ENCODE measurements around the gene NPB.
A peak's percentile ranks its signal among the peaks of the same experiment; 100 is the strongest.

Gene NPB

DNA sequence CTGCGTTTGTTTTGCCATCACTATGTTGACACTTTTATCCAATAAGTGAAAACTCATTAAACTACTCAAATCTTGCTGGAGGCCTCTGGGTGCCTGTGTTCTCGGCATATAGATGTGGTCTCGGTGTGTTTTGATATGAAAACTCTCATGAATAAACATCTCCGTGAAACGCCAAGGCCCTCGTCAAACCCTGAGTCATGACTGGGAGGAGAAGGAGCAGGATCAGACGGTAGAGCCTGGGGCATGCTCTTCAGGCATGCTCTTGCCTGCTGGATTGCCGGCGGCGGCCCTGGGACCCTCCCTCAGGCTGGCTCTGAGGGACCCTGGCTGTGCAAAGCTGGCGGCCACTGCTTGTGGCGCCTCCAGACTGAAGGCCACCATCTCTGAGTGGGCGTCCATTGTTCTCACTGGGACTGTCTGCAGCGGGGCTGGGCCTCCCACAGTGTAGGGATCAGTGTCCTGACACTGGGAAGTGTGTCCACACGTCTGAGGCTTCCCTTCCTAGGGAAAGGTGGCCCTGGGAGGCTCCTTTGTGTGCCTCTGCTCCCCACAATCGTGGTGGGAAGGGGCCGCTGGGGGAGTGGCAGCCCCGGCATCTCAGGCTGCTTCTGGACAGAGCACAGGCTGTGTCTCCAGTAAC is 1.7 kb upstream of the NPB start:
- DNase-seq = no peak

DNA sequence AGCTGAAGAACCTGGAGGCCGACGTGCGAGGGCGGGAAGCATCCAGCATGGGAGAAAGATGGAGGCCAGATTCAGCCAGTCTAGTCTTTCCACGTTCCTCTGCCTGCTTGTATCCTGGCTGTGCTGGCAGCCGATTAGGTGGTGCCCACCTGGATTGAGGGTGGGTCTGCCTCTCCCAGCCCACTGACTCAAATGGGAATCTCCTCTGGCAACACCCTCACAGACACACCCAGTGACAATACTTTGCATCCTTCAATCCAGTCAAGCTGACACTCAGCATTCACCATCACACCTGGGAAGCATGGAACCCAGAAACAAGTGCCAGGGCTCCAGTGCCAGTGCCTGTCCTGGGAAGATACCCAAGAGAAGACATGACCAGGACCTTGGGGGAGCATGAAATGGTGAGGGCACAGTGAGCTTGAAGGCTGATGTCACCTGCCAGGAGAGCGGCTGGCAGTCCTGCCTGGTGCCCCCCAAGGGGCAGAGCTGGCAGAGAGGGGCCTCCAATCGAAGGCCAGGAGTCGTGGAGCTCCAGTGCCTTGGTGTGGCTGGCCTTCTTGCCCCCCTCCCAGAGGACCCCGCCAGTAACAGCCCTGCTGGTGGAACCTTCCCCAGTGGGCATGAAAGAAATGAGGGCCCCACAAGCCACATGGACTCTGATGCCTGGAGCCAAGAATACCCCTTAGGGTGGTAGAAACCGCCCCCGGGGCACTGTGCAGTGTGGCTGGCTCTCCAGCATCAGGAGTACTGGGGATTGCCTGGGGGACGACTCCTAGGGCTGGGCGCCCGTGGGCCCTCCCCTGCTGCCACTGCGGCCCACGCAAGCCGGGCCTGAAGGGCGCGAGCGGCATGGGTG is 643 bp upstream of the NPB start:
- DNase-seq = no peak

DNA sequence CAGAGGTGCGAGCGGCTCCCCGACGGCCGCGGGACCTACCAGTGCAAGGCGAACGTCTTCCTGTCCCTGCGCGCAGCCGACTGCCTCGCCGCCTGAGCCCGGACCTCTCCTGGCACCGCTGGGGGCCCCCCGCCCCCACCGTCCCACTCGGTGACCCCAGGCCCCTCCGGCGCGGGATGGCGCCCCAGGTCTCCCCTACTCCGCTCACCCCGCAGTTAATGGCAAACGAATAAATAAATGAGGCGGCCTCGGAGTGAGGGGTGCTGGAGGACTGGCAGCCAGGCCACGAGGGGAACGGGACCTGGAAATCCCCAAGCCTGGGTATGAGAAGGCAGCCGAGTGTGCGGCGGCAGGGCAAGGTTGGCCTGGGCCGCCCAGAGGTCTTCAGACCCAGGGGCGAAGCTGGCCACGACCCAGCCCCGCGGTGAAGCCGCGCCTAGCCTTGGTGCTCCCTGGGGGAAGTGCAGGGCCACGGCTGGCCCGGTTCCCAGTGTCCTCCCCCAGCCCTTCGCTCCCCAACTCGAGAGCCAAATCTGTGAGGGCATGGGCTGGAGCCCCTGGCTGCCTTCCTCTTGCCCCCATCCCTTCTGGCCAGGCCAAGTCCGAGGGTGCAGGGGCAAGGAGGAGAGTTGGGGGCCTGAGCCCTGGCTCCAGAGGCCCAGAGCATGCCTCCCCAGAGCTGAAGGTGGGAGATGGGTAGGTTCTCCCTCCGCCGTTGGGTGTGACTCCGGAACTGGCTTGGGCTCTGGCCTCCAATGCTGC is 796 bp downstream of the NPB start:
- DNase-seq = no peak

- DNase-seq = no peak
Measured at GRCh38 chr17:81903415-81903831, 1.4 kb downstream of the NPB start.

DNA sequence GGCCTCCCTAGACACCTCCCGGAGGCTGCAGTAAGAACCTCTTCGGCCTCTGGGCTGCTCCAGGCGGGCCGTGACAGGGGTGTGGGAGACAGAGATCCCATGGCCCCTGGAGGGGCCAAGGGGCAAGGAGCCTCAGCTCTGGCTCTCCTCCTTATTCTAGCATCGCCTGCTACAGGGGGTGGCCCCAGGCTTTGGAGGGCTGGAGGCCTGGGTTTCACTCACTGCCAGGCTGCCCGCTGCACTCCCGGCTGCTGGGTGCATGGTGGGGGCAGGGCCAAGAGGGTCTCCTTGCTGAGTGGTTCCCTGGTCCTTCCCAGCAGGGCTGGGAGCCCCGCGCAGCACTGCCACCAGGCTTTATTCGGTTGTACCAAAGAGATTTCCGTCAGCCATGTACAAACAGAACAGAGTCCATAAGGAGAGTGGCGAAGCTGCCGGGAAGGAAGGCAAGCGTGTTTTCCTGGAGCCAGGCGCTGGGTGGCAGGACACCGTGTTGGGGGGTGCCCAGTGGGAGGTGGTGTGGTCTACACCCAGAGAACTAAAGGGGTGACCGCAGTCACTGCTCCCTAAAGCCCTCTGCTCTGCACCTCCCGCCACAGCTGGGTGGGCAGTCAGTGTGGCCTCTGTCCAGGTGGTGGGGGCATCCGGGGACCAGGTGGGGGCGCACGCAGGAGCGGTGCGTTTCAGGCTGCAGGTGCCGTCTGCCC is 2.0 kb downstream of the NPB start:
- no peak for DNase-seq

- no peak for DNase-seq
Measured at GRCh38 chr17:81904600-81905423, 2.8 kb downstream of the NPB start.

DNA sequence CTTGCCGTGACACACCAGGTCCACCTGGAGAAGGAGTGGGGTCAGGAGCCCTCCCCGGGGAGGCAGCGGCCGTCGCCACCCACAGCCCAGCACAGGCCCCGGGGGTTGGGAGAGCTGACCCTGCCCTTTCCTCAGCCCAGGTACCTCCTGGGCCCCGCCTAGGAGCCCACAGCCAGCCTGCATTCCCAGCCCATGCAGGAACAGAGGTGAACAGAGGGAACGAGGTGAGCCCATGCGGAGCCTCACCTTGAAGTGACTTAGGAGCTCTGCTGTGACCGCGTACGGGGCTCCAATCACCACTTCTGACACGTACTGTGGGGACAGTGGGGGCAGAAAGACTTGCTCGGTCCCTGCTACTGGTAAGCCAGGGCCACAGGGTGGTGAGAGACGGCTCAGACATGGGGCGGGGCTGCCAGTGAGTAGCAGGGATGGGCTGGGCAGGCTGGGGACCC is 3.4 kb downstream of the NPB start:
- no peak for DNase-seq

DNA sequence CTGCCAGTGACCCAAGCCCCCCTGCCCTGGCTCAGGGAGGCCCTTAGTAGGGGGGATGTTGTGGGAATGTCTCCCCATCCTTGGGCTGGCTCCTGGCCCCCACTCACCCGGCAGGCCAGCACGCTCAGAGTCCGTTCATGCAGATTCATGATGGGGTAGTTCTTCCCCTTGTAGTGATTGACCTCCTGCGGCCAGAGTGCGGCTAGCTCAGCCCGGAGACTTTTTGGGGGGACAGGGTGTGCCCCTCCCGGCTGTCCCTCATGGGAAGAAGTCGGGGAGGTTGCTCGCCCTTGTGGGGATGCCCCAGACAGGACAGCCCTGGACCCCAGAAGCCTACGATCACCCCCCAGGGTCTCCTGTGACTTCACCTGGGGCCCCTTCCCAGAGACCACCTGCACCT is 4.0 kb downstream of the NPB start:
- DNase-seq = no peak

GRCh38 chr17:81906476-81907218 is 4.6 kb downstream of the NPB start:
- DNase-seq = no peak

GRCh38 chr17:81907219-81908145 is 5.4 kb downstream of the NPB start:
- no peak for DNase-seq

GRCh38 chr17:81908793-81909192 is 6.8 kb downstream of the NPB start:
- DNase-seq = no peak

- DNase-seq = no peak
Measured at GRCh38 chr17:81909231-81909630, 7.2 kb downstream of the NPB start.

GRCh38 chr17:81909966-81910839 is 8.2 kb downstream of the NPB start:
- no peak for DNase-seq

DNA sequence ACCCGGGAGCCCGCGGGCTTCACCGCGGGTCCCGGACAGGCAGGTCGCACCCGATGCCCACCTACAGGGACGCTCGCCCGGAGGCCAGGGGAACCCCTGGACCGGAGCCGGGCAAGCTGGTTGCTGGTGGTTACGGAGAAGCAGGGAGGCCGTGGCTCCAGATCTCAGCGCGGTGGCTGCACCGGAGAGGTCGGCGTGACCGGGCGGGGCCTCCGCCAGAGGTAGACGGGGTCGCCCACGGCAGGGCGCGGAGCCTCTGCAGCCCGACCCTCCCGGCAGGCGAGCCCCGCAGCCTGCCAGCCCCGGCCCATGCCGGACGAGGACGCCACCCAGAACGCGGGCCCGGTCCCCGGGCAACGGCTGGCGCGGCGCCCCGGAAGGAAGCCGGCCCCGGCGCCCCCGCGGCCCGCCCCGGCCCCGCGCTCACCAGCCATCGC is 8.8 kb downstream of the NPB start:
- peak; percentile 36 for DNase-seq

DNA sequence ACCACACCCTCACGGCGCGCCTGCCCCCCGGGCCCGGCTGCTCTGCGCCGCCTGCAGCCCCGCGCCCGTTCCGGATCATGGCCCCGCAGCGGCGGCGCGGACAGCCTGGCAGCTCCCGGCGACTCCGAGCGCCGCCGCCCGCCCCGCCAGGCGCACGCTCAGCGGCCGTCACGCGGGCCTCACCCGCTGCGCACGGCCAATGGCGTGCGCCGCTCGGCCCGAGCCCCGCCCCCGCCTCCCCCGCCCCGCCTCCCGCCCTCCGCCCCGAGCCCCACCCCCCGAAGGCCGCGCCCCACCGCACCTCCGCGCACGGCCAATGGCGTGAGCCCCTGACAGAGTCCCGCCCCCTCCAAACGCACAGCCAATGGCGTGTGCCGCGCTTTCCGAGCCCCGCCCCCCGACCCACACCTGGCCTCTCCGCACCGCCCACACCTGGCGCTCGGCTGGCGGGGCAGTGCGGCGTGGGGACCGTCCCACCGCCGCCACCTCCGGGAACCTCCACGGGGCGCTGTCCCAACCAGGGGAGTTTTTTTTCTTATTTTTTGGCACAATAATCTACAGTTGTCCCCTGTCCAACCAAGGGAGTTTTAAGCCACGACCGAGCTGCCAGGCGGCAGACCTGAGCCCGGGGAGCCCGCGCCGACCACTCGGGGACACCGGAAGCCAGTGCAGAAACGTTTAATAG is 9.4 kb downstream of the NPB start, which contains the start of gene PCYT2:
TSS of gene PCYT2 (minus strand) at position 123 of the 685 bp plus-strand sequence. CDS start at position 79, 44 bp downstream.
- DNase-seq = peak; percentile 96

GRCh38 chr17:81911969-81912368 is 9.9 kb downstream of the NPB start:
- no peak for DNase-seq

GRCh38 chr17:81912441-81913309 is 10.6 kb downstream of the NPB start:
- DNase-seq = no peak
